ENCODE measurements around the gene VDAC2.
"Not testable (repeated sequence)": the region's sequence is repeated elsewhere in the genome, so short reads cannot be mapped to it uniquely, and the experiment has no call there.

Gene VDAC2

DNA sequence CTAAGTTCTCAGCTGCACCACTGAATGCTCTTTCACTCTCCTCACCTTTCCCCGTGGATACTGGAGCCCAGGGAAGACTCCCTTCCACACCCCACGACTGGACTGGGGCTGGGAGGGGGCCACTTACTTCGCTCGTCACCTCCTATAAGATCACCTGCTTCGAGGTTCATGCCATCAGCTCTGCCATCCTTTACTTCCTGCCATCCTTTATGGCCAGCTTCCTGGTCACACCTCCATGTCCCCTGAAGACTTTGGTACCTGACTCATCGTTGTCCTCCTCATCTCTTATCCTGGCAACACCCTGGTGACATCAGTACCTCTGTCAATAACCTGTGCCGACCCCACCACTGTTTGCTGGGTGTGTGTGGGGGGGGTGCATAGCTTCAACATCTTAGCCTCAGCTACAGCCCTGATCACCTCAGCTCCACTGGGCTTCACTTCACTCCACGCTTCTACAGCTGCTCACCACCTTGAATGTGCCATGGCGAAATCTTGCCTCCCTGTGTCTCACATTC is 8.7 kb upstream of the VDAC2 start:
- no peak for DNase-seq

DNA sequence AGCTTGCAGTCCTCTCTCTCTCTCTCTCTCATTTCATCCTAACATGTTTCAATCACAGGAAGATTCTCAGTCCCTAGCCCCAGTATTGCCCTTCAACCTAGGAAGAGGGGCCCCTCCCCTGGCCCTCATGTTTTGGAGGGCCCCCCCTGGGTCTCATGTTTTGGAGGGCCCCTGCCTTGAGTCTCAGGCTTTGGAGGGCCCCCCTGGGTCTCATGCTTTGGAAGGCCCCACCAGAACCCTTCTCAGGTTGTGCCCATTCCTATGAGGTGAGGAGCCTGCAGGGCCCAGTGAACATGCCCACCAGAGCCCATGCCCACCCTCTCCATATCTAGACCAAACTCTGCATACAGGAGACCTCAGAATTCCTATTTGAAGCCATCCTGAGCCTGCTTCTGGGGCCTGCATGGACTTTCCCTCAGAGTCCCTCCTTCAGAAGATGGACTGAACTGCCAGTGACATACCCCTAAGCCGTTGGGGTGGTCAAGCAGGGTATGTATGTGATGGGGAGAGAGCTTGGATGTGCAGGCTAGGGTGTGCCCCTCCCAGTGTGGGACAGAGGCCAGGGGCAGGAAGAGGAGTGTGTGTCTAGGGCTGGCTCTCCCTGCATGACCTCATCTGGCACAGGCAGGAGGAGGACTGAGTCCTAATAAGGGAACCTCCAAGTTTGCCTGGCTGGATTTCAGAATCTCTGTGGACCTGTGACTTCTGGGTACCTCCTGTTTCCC is 8.1 kb upstream of the VDAC2 start:
- DNase-seq, result no peak

DNA sequence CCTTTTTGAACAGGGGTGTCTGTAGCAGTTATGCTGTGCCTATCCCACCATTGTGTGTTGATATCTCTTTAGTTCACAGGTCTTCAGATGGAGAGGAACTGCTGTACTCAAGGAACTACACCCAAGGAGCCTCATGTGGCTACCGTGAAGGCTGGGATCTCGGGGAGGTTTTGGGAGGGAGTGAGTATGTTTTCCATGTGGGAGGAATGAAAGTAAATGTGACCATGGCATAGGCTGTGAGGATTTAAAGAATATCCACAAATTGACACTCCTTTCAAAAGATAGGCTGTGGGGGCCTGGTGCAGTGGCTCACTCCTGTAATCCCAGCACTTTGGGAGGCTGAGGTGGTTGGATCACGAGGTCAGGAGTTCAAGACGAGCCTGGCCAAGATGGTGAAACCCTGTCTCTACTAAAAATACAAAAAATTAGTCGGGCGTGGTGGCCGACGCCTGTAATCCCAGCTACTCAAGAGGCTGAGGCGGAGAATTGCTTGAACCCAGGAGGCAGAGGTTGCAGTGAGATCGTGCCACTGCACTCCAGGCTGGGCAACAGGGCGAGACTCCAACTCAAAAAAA is 7.5 kb upstream of the VDAC2 start:
- not testable (repeated sequence) for DNase-seq

DNA sequence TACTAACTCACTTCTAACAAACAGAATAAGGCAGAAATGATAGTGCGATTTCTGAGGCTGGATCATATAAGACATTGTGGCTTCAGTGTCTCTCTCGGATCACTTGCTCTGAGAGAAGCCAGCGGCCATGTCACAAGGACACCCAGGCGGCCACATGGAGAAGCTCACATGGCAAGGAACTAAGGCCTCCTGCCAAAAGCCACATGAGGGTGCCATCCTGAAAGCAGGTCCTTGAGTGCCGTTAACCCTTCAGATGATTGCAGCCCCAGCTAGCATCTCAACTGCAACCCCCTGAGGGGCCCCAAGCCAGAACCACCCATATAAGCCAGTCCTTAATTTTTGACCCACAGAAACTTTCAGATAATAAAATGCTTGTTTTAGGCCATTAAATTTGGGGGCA is 6.9 kb upstream of the VDAC2 start:
- DNase-seq, result no peak

DNA sequence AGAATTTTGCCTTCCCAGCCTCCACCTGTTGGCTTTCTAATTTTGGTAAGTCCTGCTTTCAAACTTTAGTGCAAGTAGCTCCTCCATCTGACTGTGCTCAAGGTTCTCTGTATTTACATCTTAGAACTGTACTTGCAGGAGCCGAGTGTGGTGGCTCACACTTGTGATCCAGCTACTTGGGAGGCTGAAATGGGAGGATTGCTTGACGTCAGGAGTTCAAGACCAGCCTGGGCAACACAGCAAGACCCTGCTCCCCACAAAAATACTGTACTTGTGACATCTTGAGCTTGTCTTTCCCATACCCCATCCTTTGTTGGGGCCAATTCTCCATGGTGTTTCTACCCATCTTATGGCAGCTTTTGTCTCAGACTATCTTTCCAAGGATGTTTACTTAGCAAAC is 4.7 kb upstream of the VDAC2 start:
- no peak for DNase-seq

DNA sequence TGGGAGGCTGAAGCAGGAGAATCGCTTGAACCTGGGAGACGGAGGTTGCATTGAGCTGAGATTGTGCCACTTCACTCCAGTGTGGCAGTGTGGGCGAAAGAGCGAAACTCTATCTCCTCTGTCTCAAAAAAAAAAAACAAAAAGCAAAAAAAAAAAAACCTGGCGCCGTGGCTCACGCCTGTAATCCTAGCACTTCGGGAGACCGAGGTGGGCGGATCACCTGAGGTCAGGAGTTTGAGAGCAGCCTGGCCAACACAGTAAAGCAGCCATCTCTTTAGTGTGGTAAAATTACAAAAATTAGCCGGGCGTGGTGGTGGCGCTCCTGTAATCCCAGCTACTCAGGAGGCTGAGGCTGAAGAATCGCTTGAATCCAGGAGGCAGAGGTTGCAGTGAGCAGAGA is 4.0 kb upstream of the VDAC2 start:
- not testable (repeated sequence) for DNase-seq

DNA sequence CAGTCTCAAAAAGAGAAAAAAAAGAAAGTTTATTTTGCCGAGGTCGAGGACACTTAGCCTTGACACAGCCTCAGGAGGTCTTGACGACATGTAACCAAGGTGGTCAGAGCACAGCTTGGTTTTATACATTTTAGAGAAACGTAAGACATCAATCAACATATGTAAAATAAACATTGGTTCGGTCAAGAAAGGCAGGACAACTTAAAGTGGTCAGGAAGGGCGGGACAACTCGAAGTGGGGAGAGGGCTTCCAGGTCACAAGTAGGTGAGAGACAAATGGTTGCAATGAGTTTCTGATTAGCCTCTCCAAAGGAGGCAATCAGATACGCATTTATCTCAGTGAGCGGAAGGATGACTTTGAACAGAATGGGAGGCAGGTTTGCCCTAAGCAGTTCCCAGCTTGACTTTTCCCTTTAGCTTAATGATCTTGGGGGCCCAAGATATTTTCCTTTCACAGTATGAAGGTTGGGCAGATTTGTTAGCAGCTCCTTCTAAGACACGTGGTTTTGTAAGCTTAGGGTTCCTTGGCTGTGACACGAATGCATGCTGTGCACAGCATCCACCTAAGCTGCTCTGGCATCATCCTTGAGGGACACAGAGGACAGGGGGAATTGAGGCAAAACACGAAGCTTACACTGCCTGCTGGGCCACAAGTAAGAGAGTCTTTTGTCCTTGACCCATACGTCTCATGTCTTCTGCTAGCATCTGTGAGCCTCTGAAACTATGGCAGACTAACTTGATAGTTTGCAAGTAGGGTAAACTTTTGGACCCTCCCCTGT is 3.3 kb upstream of the VDAC2 start:
- DNase-seq, result no peak

DNA sequence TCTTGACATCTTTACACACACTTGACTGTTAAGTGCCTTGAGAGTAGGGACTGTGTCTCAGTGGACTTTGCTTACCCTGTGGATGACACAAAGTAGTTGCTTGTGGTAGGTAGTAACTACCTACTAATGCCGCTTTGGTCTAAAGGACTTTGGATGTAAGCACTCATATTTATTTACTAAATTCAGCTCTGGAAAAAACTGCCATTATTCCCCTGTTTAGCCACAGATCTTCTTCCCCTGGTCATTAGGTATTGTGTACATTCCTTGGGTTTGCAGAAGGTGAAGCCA is 2.8 kb upstream of the VDAC2 start:
- DNase-seq, result no peak

DNA sequence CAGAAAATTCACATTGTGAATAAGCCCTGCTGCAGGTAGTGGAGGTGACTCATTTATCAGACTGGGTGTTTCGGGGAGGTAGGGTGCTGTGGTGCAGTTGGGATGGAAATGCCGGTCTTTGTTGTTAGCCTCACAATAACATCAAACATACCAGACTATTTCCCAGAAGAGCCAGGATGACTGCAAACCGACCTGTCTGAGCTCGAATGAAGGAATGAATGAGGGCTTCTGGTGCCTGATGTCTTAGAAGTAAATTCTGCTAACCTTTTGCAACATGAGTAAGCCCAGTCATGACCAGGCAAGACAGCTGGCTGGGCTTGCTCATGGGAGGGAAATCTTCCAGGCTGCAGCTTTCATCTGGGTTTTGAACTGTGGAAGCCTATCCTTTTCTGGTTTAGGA is 2.4 kb upstream of the VDAC2 start:
- DNase-seq, result no peak

DNA sequence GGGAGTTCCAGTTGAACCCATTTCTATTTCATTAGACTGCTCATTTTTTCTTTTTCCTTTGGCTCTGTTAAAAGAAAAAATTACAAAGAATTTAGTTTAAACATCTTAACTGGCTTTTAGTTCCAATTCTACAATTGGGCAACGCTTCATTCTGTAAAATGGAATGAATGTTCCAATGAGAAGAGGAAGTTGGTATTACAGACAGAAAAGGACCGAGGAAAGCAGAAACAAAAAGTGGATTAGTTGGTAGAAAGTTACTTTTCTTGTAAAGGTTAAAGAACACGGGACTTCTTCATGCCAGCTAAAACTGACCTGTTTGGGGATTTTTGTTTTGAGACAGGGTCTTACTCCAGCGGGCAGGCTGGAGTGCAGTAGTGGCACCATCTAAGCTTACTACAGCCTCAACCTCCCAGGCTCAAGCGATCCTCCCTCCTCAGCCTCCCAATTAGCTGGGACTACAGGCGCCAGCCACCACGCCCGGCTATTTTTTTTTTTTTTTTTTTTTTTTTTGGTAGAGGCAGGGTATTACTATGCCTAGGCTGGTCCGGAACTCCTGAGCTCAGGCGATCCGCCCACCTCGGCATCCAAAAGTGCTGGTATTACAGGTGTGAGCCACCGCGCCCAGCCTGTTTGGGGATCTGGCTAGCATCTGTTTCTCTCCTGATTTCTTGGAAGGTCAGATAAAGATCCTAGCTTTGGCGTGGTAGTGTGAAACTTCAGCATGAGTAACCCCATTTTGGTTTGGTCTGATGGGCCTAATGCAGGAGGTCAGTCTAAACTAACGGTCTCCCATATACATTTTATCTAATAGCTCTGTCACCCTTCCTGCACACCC is 1.3 kb upstream of the VDAC2 start:
- DNase-seq, result no peak

DNA sequence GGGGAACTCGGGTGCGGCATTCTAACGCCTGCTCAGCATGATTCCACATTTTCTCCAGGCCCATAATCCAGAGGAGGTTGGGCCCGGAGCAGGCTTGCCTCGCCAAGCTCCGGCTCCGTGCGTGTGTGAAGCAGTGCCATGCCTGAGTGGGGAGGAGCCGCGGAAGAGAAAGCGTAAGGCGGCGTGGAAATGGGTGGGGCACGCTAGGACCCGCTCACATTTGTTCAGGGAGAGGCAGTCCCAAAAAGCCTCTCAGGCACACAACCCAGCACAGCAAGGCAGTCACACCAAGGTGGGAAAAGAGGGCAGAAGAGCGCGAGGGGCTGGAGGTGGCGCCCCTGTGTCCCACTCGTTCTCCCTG is 695 bp upstream of the VDAC2 start:
- no peak for DNase-seq

DNA sequence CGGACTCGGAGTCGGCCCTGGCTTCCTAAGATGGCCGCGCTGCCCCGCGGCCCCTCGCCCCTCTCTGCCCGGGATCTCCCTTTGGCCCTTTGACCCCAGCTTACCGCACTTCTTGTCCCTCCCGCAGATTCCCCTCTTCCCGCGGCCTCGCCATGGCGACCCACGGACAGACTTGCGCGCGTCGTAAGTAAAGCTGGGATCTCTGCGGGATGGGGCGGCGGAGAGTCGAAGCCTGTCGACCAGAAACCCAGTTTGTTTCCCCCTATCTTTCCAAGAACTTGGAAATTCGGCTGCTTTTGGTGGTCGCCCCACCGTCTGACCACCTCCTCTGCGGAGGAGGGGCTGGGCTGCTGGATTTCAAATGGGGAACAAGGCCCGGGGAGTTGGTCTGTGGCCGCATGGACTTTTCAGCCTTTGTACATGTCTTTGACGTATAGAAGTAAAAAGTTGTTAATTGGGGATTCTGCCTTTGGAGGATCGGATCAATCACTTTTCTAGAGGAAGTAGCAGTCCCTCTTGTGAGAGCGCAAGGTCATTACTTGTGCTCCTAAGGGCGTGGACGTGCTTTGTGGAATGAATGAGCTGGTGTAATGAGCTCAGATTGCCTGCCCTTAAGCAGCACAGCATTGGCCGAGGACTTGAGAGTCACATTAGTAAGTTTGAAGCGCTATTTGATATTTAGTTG is 553 bp downstream of the VDAC2 start:
- DNase-seq, result no peak

DNA sequence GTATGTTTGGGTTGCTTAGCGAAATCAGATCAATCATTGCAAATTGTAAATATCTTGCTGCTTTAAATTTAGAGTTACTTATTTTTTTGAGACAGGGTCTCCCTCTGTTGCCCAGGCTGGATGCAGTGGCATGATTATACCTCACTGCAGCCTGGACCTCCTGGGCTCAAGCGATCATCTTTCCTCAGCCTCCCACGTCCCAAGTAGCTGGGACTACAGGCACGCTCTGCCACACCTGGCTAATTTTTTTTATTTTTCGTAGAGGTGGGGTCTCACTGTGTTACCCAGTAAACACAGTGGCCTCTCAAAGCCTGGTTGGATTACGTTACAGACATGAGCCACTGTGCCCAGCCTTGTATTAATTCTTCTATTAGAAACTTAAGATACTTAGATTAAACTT is 1.7 kb downstream of the VDAC2 start:
- DNase-seq, result no peak

DNA sequence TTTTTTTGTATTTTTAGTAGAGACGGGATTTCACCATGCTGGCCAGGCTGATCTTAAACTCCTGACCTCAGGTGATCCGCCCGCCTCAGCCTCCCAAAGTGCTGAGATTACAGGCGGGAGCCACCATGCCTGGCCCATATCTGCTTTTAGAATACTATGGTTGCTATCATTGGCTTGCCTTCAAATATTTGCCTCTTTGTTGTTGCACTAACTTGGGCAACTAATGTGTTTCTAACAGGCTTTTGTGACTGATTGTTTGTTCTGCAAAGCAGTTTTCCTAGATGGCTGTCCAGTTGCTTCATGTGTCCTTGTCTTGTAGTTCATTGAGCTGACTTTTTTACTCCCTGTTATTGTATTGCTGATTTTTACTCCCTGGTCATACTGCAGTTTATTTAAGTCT is 9.7 kb downstream of the VDAC2 start:
- no peak for DNase-seq

DNA sequence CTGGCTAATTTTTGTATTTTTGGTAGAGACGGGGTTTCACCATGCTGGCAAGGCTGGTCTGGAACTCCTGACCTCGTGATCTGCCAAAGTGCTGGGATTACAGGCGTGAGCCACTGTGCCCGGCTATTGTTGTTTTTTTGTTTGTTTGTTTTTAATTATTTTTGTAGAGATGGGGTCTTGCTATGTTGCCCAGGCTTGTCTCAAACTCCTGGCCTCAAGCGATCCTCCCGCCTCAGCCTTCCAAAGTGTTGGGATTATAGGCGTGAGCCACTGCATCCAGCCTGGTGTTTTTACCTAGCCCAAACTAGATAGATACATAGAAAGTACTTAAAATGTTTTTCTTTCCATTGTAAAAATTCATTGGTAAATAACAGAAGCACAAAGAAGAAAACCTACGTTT is 10.9 kb downstream of the VDAC2 start:
- not testable (repeated sequence) for DNase-seq

DNA sequence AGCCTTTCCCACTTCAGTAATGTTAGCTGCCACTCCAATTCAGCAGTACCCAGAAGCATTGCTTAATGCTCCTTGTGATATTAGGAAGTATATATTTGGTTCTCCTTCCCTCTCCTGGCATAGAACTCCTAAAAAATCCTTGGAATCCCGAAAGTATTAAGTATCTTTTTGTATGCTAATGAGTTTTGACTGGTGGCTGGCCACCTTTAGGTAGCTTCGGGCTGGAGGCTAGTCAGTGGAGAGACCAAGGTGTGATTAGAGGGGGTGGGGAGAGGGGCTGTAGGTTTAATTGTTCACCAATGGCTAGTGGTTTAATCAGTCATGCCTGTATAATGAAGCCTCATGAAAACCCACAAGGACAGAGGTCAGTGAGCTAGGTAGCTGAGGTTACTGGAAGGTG is 12.9 kb downstream of the VDAC2 start:
- no peak for DNase-seq

DNA sequence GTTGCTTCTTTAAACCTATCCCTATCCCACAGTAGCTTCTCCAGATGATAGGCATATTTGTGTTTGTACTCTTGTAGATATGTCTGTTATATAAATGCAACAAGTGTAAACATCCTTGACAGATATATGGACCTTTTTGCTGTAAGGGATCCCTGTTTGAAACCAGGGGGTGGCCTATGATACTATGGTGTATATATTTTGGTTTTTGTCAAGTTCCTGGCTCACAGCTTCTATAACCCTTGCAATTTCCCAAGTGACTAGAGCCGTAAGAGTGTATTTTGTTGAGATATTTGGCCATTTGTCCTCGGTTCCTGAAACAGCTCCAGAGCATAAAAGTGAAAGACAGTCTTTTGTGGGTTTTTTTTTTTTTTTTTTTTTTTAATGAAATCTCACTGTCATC is 15.5 kb downstream of the VDAC2 start:
- no peak for DNase-seq

DNA sequence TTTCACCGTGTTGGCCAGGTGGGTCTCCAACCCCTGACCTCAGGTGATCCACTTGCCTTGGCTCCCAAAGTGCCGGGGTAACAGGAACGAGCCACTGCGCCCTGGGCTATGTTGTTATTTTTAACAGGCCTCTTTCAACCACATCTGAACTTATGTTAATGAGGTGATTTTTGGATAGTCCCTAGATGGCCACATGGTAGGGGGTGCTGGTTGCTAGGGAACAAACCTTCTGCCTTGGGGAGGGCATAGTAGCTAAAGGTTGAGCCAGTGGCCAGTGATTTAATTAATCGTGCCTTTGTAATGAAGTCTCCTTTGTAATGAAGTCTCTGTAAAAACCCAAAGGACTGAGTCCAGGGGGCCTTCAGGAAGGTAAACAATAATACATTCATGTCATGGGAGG is 16.1 kb downstream of the VDAC2 start:
- DNase-seq, result no peak

DNA sequence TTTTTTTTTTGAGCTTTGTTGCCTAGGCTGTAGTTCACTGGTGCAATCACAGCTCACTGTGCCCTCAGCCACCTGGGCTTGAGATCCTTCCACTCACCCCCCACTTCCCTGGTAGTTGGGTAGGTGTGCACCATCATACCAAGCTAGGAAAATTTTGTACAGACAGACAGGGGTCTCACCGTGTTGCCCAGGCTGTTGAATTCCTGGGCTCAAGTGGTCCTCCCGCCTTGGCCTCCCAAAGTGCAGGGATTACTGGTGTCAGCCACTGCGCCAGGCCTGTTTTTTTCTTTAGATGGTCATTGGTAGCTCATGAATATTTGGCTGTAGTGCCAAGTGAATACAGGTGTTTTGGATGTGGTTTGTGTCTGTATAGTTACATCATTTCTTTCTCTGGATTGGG is 17.7 kb downstream of the VDAC2 start:
- no peak for DNase-seq

DNA sequence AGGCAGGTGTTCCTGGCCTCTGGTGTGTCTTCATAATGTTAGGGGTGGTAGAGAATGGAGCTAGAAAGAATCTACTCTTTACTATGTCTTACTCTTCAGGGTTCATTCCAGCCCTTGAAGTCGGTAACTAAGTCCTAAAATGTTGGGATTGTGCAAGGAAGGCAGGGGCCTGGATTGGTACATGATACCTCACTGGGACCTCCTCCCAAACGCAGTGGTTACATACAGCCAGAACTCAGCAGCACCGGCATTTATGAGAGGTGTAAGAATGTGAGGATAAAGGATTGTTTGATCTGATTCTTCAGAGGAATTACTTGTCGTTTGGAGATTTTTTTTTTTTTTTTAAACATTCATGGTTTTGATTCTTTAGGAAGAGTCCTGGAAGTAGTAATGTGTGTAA is 18.2 kb downstream of the VDAC2 start:
- no peak for DNase-seq

DNA sequence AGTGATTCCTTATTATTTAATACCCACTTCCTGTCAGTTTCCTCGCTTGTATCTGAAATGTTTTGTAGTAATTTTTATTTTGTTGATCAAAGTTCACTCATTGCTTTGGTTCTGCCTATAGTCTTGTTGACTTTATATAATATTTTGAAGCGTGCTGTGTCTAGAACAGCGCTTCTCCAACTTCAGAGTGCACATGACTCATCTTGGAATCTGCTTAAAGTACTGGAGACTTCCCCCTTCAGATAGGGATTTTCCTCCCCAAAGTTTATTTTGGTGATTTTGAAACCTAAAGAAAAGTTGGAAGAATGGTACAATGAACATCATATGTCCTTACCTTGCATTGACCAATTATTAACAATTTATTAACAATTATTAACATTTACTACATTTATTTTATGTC is 19.4 kb downstream of the VDAC2 start:
- DNase-seq, result no peak

DNA sequence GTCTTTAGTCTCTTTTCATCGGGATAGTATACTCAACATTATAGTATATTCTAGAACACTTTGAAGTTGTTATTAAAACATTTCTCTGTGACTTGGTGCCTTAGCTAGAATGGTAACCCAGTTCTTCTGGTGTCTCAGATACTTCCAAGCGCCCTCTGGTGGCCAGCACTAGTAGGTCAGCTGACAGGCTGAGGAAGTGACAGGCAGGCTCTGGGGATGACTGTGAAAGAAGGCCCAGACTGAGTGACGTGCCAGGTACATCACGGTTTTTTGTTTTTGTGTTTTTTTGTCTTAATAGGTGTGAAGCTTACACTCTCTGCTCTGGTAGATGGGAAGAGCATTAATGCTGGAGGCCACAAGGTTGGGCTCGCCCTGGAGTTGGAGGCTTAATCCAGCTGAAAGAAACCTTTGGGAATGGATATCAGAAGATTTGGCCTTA is 20.0 kb downstream of the VDAC2 start:
- DNase-seq, result no peak
